ENCODE results near the gene CEACAM3.

CEACAM3 gene

GRCh38 chr19:41843371-41843770, 47.0 kb downstream of the CEACAM3 start:
- no peaks in the 10 kb centered on the region for H3K4me1 ChIP-seq
- no peaks in the 10 kb centered on the region for H3K36me3 ChIP-seq (replicated peaks)
- H3K9me3 ChIP-seq: no peaks in the 10 kb centered on the region
- peaks cover 16% of the 10 kb centered on the region for H3K27me3 ChIP-seq (ENCODE audit: low read depth)
- H3K4me3 ChIP-seq: no peak overlapping the region
- in situ Hi-C loops (cut with MboI; ENCODE audit: low sequenced_read_pairs): no loop called here
- no peak for DNase-seq (ENCODE audit: low spot score in 2 of 2)

- no peak for DNase-seq (ENCODE audit: low spot score in 2 of 2)
- H3K27me3 ChIP-seq (ENCODE audit: low read depth): peaks cover 15% of the 10 kb centered on the region
- no peaks in the 10 kb centered on the region for H3K9me3 ChIP-seq
- H3K4me3 ChIP-seq: no peak within 1 kb of the TSS
- in situ Hi-C loops (cut with MboI; ENCODE audit: low sequenced_read_pairs): no loop called here
- H3K36me3 ChIP-seq (replicated peaks): no peaks in the 10 kb centered on the region
- no peaks in the 10 kb centered on the region for H3K4me1 ChIP-seq
Measured at GRCh38 chr19:41844601-41845000, 48.2 kb downstream of the CEACAM3 start, which contains the start of gene LYPD4. LYPD4 (minus strand) TSS chr19:41844683; CDS start chr19:41839285, 5,398 bp downstream.

- peaks cover 15% of the 10 kb centered on the region for H3K27me3 ChIP-seq (ENCODE audit: low read depth)
- no peaks in the 10 kb centered on the region for H3K36me3 ChIP-seq (replicated peaks)
- in situ Hi-C loops (cut with MboI; ENCODE audit: low sequenced_read_pairs): no loop called here
- no peaks in the 10 kb centered on the region for H3K9me3 ChIP-seq
- H3K4me1 ChIP-seq: no peaks in the 10 kb centered on the region
- no peak for DNase-seq (ENCODE audit: low spot score in 2 of 2)
- no peak within 1 kb of the TSS for H3K4me3 ChIP-seq
Measured at GRCh38 chr19:41845001-41845050, 48.4 kb downstream of the CEACAM3 start, which contains the start of gene DMRTC2. DMRTC2 (plus strand) TSS chr19:41845042; CDS start chr19:41847429, 2,387 bp downstream.

- in situ Hi-C loops (cut with MboI; ENCODE audit: low sequenced_read_pairs): no loop called here
- Histone ChIP-seq H3K4me3 (no peak overlapping the region), H3K36me3 (replicated peaks) (no peaks in the 10 kb centered on the region), H3K27me3 (ENCODE audit: low read depth) (peaks cover 13% of the 10 kb centered on the region), H3K9me3 (no peaks in the 10 kb centered on the region), H3K4me1 (no peaks in the 10 kb centered on the region)
- DNase-seq (ENCODE audit: low spot score in 2 of 2): no peak
Measured at GRCh38 chr19:41845051-41845590, 48.7 kb downstream of the CEACAM3 start.

- in situ Hi-C loops (cut with MboI; ENCODE audit: low sequenced_read_pairs): no loop called here
- Histone ChIP-seq H3K36me3 (replicated peaks) (no peaks in the 10 kb centered on the region), H3K9me3 (no peaks in the 10 kb centered on the region), H3K4me1 (no peaks in the 10 kb centered on the region), H3K4me3 (no peak overlapping the region), H3K27me3 (ENCODE audit: low read depth) (peaks cover 18% of the 10 kb centered on the region)
- no peak for DNase-seq (ENCODE audit: low spot score in 2 of 2)
Measured at GRCh38 chr19:41847351-41848105, 51.1 kb downstream of the CEACAM3 start.

- Histone ChIP-seq H3K9me3 (no peaks in the 10 kb centered on the region), H3K4me3 (no peak overlapping the region), H3K27me3 (ENCODE audit: low read depth) (peaks cover 29% of the 10 kb centered on the region), H3K4me1 (no peaks in the 10 kb centered on the region), H3K36me3 (replicated peaks) (no peaks in the 10 kb centered on the region)
- in situ Hi-C loops (cut with MboI; ENCODE audit: low sequenced_read_pairs): no loop called here
- no peak for DNase-seq (ENCODE audit: low spot score in 2 of 2)
Measured at GRCh38 chr19:41848666-41849065, 52.3 kb downstream of the CEACAM3 start.

GRCh38 chr19:41849067-41849466, 52.7 kb downstream of the CEACAM3 start:
- DNase-seq (ENCODE audit: low spot score in 2 of 2): no peak
- Histone ChIP-seq H3K4me1 (no peaks in the 10 kb centered on the region), H3K9me3 (no peaks in the 10 kb centered on the region), H3K4me3 (no peak overlapping the region), H3K27me3 (ENCODE audit: low read depth) (peaks cover 32% of the 10 kb centered on the region), H3K36me3 (replicated peaks) (no peaks in the 10 kb centered on the region)
- in situ Hi-C loops (cut with MboI; ENCODE audit: low sequenced_read_pairs): no loop called here

GRCh38 chr19:41850381-41850780, 54.0 kb downstream of the CEACAM3 start:
- Histone ChIP-seq H3K4me3 (no peak overlapping the region), H3K9me3 (no peaks in the 10 kb centered on the region), H3K4me1 (no peaks in the 10 kb centered on the region), H3K27me3 (ENCODE audit: low read depth) (peaks cover 39% of the 10 kb centered on the region), H3K36me3 (replicated peaks) (no peaks in the 10 kb centered on the region)
- in situ Hi-C loops (cut with MboI; ENCODE audit: low sequenced_read_pairs): no loop called here
- DNase-seq (ENCODE audit: low spot score in 2 of 2): no peak

GRCh38 chr19:41851456-41851855, 55.1 kb downstream of the CEACAM3 start:
- Histone ChIP-seq H3K27me3 (ENCODE audit: low read depth) (peaks cover 41% of the 10 kb centered on the region), H3K9me3 (no peaks in the 10 kb centered on the region), H3K36me3 (replicated peaks) (no peaks in the 10 kb centered on the region), H3K4me1 (no peaks in the 10 kb centered on the region), H3K4me3 (no peak overlapping the region)
- DNase-seq (ENCODE audit: low spot score in 2 of 2): no peak
- in situ Hi-C loops (cut with MboI; ENCODE audit: low sequenced_read_pairs): no loop called here

GRCh38 chr19:41853344-41853743, 57.0 kb downstream of the CEACAM3 start:
- in situ Hi-C loops (cut with MboI; ENCODE audit: low sequenced_read_pairs): no loop called here
- H3K9me3 ChIP-seq: no peaks in the 10 kb centered on the region
- no peaks in the 10 kb centered on the region for H3K36me3 ChIP-seq (replicated peaks)
- DNase-seq (ENCODE audit: low spot score in 2 of 2): no peak
- no peaks in the 10 kb centered on the region for H3K4me1 ChIP-seq
- H3K27me3 ChIP-seq (ENCODE audit: low read depth): peaks cover 45% of the 10 kb centered on the region
- no peak overlapping the region for H3K4me3 ChIP-seq

- Histone ChIP-seq H3K36me3 (replicated peaks) (no peaks in the 10 kb centered on the region), H3K9me3 (no peaks in the 10 kb centered on the region), H3K27me3 (ENCODE audit: low read depth) (peaks cover 45% of the 10 kb centered on the region), H3K4me3 (no peak overlapping the region), H3K4me1 (no peaks in the 10 kb centered on the region)
- DNase-seq (ENCODE audit: low spot score in 2 of 2): no peak
- in situ Hi-C loops (cut with MboI; ENCODE audit: low sequenced_read_pairs): no loop called here
Measured at GRCh38 chr19:41853768-41854167, 57.4 kb downstream of the CEACAM3 start.

GRCh38 chr19:41859213-41859617, 62.8 kb downstream of the CEACAM3 start:
- peaks cover 26% of the 10 kb centered on the region for H3K4me1 ChIP-seq
- DNase-seq (ENCODE audit: low spot score in 2 of 2): no peak
- H3K4me3 ChIP-seq: no peak overlapping the region
- in situ Hi-C loops (cut with MboI; ENCODE audit: low sequenced_read_pairs): no loop called here
- H3K27me3 ChIP-seq (ENCODE audit: low read depth): peaks cover 12% of the 10 kb centered on the region
- peaks cover 42% of the 10 kb centered on the region for H3K36me3 ChIP-seq (replicated peaks)
- H3K9me3 ChIP-seq: no peaks in the 10 kb centered on the region

- H3K27me3 ChIP-seq (ENCODE audit: low read depth): peaks cover 9% of the 10 kb centered on the region; the same call in 1 of the 2 replicates
- in situ Hi-C loops (cut with MboI; ENCODE audit: low sequenced_read_pairs): no loop called here
- no peaks in the 10 kb centered on the region for H3K9me3 ChIP-seq
- peak within 1 kb of the TSS; percentile 95 for H3K4me3 ChIP-seq
- peaks cover 48% of the 10 kb centered on the region for H3K36me3 ChIP-seq (replicated peaks)
- peak; percentile 94 to 98 for DNase-seq (ENCODE audit: low spot score in 2 of 2)
- H3K4me1 ChIP-seq: peaks cover 30% of the 10 kb centered on the region
Measured at GRCh38 chr19:41859618-41860418, 63.4 kb downstream of the CEACAM3 start, which contains the start of gene RPS19. RPS19 (plus strand) TSS chr19:41860255; CDS start chr19:41860775, 520 bp downstream.

GRCh38 chr19:41860419-41861115, 64.2 kb downstream of the CEACAM3 start:
- H3K36me3 ChIP-seq (replicated peaks): peaks cover 55% of the 10 kb centered on the region
- in situ Hi-C loops (cut with MboI; ENCODE audit: low sequenced_read_pairs): no loop called here
- H3K27me3 ChIP-seq (ENCODE audit: low read depth): peaks cover 5% of the 10 kb centered on the region; the same call in 1 of the 2 replicates
- no peaks in the 10 kb centered on the region for H3K9me3 ChIP-seq
- H3K4me1 ChIP-seq: peaks cover 31% of the 10 kb centered on the region
- peak in 1 of 2 experiments; percentile 41 for DNase-seq (ENCODE audit: low spot score in 2 of 2)
- peak overlapping the region; percentile 95 for H3K4me3 ChIP-seq

Data from HAP-1 (cell line).